GM12873 (cell line): ENCODE measurements around the gene CARNS1.

ENCODE experiments used
- TF ChIP-seq, protein P1 (sequence below): IDR thresholded peaks from 2 replicates; pipeline ENCODE4 v1.5.1; 2012; ENCODE audit warnings: low read depth, mild to moderate bottlenecking, moderate library complexity, low read length, control low read depth; ENCODE audit not compliant: insufficient read depth; ENCODE audit errors: missing control alignments

CARNS1 gene

DNA sequence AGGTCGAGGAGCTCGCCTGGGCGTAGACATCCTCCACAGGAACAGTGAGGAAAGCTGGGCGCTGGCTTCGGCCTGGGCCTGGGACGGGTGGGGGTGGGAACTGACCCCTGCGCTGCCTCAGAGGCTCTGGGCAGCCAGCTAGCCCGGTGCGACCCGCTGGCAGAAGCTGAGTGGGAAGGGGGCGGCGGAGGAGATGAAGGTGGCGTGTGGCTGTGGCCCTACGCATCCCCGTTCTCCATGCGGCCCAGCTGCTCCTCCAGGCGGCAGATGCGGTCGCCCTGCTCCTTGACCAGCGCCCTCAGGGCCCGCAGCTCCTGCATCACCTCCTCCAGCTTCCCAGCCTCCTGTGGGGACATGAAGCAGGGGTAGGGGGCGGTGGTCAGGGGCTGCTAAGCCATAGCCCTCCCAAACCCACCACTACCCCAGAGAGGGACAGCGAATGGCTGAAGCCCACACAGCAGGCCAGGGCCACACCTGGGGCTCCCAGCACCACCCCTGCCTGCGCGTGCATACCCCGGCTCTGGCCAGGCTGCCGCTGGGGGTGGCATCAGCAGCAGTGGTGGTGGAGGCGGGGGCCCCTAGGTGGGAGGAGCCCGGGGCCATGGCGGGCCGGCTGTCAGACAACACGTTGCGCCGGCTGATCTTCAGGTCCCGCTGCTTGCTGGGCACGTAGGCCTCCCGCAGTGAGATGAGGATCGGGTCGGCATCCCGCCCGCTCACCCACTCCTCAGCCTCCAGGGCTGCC lies 22.9 kb downstream of the CARNS1 start:
- TF ChIP-seq, protein P1, sequence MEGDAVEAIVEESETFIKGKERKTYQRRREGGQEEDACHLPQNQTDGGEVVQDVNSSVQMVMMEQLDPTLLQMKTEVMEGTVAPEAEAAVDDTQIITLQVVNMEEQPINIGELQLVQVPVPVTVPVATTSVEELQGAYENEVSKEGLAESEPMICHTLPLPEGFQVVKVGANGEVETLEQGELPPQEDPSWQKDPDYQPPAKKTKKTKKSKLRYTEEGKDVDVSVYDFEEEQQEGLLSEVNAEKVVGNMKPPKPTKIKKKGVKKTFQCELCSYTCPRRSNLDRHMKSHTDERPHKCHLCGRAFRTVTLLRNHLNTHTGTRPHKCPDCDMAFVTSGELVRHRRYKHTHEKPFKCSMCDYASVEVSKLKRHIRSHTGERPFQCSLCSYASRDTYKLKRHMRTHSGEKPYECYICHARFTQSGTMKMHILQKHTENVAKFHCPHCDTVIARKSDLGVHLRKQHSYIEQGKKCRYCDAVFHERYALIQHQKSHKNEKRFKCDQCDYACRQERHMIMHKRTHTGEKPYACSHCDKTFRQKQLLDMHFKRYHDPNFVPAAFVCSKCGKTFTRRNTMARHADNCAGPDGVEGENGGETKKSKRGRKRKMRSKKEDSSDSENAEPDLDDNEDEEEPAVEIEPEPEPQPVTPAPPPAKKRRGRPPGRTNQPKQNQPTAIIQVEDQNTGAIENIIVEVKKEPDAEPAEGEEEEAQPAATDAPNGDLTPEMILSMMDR, result no peak

DNA sequence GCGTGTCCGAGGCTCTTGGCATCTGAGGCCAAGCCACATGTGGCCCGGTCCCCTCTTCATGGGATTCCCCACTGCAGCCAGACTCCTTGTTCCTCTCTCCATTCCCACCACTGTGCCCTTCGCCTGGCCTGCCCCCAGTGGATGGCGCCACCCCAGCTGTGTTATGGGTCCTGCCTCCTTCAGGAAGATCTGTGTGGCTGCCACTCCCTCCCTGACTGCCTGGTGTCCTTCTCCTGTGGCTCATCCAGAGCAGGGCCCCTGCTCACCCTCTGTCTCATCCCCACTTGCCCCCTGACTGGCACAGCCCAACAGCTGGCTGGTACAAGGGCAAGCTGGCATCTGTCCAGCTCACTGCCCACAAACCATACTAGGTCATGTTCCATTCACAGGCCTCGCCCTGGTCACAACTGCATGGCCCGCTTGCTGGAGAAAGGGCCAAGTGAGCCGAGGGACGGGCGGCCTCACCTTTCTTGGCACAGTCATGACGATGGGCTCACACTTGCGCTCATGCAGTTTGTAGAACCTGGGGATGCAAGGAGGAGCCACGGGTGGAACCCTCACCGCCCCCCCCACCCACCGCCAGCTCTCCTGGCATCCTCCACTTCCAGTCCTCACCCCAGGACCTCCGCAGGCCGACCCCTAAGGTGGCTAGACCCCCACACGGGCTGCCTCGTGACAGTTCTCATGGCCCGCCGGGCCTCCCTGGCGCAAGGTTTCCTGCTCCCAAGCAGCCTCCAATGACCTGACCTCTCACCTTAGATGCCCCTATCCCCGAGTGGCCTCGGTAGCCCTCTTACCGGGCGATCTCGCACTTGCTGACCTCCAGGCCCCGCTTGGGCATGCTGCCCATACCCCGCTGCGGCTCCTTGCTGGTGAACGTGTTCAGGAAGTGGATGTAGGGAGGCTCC lies 24.1 kb downstream of the CARNS1 start:
- TF ChIP-seq, protein P1, result peak; percentile 45

DNA sequence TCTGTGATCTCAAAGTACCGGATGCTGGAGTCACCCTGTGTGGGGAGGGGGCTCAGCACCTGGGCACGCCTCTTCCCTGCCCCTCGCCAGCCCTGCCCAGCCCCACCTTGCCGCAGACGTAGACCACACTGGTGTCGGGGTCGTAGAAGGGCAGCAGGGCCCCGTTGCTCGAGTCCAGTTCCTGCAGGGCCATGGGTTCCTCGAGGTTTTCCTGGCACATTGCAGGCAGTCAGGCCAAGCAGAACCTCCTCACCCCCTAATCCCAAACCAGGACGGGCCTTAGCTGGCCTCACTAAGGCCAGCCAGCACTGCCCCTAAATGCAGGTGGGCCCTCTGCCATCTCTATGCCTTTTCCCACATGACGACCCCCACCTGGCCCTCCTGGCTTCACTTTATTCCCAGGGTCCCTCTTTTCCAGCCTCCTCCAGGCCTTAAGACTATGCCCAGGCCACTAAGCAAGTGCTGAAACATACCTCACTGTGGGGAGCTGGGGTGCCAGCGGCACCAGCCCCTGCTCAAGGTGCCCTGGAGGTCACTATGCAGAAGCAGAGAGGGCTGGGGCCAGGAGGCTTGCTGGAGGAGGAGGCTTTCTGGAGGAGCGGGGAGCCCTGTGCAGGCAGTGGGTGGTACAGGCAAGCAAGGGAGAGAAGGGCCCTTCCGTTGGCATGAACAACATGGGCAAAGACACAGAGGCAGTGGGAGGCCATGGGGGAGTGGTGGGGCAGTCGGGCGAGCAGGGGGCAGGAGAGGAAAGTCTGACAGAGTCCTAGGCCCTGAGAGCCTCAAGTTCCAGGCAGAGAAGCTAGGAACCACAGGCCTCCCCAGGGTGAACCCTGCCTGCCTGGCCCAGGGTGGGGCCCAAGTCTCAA lies 25.0 kb downstream of the CARNS1 start:
- TF ChIP-seq, protein P1, result no peak

GRCh38 chr11:67441098-67441563 lies 25.7 kb downstream of the CARNS1 start:
- TF ChIP-seq, protein P1, result peak; percentile 7

DNA sequence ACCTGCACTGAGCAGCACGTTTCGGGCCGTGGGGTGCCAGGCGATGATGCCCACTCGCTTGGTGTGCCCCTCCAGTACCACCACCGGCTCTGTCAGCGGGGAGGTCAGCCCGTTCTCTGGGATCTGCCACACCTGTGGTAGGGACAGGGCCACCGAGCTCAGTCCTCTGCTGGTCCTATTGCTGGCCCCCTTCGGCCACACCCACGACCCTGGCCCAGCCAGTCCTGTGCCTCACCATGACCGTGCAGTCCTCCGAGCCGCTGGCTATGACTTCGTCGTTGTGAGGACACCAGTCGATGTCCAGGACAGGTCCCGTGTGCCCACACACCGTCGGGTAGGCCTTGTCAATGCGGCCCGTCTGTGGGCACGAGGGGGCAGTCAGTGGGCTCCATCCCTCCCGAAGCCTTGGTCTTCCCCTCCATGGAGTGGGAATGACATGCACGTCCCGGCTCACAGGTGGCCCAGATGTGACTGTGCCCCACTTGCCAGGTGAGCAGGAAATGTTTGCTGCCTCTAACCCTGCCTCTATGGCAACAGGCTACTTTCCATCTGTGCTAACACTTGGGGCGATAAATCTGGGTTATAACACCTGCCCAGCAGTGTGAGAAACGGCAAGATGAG lies 26.4 kb downstream of the CARNS1 start:
- TF ChIP-seq, protein P1, result no peak

DNA sequence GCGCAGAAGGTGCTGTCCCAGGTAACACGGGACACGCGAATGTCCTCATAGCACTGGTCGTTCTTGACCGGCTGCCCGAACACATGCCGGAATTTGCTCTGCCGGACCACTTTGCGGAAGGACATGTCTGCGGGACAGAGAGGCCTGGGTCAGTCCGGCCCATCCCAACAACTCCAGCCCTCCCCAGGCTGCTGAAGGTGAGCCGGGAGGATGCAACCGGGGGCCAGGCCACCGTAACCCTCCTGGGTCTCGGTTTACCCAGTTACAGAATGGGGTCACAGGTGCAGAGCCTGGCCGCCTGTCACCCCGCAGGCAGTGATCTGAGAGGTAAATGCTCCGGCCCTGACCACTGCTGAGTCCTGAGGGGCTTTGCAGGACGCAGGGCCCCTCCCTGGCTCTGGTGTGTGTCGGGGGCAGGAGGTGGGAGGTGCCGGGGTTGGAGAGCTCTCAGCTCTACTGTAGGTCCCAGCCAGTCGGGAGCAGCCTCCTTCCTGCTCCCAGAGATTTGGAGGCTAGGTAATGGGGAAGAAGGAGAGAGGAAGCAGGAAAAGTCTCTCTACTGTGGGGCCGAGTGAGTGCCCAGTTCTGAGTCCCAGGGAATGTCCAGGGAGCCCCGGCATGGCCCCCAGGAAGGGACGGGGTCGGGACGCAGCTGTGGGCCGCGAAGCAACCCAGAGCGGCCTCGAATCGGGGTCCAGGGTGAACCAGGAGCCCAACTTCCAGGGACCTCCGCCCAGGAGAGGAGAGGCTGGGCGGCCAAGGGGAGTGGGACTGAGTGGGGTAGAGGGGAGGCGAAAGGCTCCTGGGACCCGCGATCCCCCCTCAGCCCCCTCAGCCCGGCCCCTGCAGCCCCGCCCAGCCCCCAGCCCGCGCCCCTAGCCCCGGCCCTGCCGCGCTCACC lies 27.3 kb downstream of the CARNS1 start:
- TF ChIP-seq, protein P1, result no peak
